Lower lobe of right lung (tissue), 2 donors: ENCODE results near the gene LIMCH1. TPM values are rescaled to one million over a fixed set of nuclear protein-coding genes. Genes with fewer than 3 reads are reported as not detected.

Source experiments
- ATAC-seq, 2 donors: fragments of 200-7000 bp; cut with Tn5 transposase; one replicate each; pipeline ENCODE4 v1.9.1; 2020 to 2022; ENCODE audit warnings: mild to moderate bottlenecking in 2 of 2, moderate library complexity in 2 of 2
- DNase-seq: peaks from one replicate; pipeline ENCODE4 v3.0.0-alpha.2; 2020
- H3K27ac ChIP-seq: fragments of 200-600 bp; one replicate; pipeline ENCODE4 v1.8.0; 2022
- H3K27me3 ChIP-seq: fragments of 200-600 bp; one replicate; pipeline ENCODE4 v1.8.0; 2022; ENCODE audit warnings: low read depth
- H3K36me3 ChIP-seq: fragments of 200-600 bp; one replicate; pipeline ENCODE4 v1.8.0; 2022; ENCODE audit warnings: mild to moderate bottlenecking
- H3K4me1 ChIP-seq: fragments of 200-600 bp; one replicate; pipeline ENCODE4 v1.8.0; 2022
- H3K4me3 ChIP-seq: fragments of 200-600 bp; one replicate; pipeline ENCODE4 v1.8.0; 2022; ENCODE audit warnings: mild to moderate bottlenecking
- H3K9me3 ChIP-seq: fragments of 200-600 bp; one replicate; pipeline ENCODE4 v1.8.0; 2022
- CTCF ChIP-seq: fragments of 200-600 bp; IDR thresholded peaks from one replicate; pipeline ENCODE4 v1.8.0; 2022; ENCODE audit warnings: antibody characterized with exemption, mild to moderate bottlenecking
- intact Hi-C: fragments of 100-400 bp; cut with DNase I; formaldehyde crosslinking; loops from one replicate; pipeline ENCODE4 v1.11.0; 2022
- total RNA-seq: library from RNA; stranded (reverse); fragmentation: NEBNext Ultra II Directional; extraction: Animal tissue kit (Norgen Biotek cat#: 25700); gene quantifications from one replicate; pipeline ENCODE4 v1.2.1, GENCODE V29; 2021
- donor health status: DM: no; HTN: yes; CAD: no; lungs with severe emphysema.

Gene LIMCH1
- total RNA-seq, 1 donor from 2014 or later: 267 TPM

GRCh38 chr4:41748074-41748570 lies 210.2 kb downstream of the LIMCH1 start:
- Histone ChIP-seq H3K27me3 (peaks cover 99% of the 10 kb centered on the region), H3K4me1 (no peaks in the 10 kb centered on the region), H3K27ac (no peak overlapping the region), H3K36me3 (no peaks in the 10 kb centered on the region), H3K9me3 (no peaks in the 10 kb centered on the region), H3K4me3 (no peak overlapping the region)
- intact Hi-C loops: no loop called here
- TF ChIP-seq CTCF: no peak
- DNase-seq: no peak
- ATAC-seq: no peak

GRCh38 chr4:41748571-41749475 lies 210.9 kb downstream of the LIMCH1 start, which contains the start of gene PHOX2B:
TSS of gene PHOX2B (minus strand) at chr4:41748725. CDS start at chr4:41748610, 115 bp downstream.
- Histone ChIP-seq H3K36me3 (no peaks in the 10 kb centered on the region), H3K4me3 (no peak within 1 kb of the TSS), H3K27me3 (peaks cover 99% of the 10 kb centered on the region), H3K9me3 (no peaks in the 10 kb centered on the region), H3K4me1 (no peaks in the 10 kb centered on the region), H3K27ac (no peak within 1 kb of the TSS)
- ATAC-seq: no peak
- DNase-seq: no peak
- no peak for TF ChIP-seq CTCF
- intact Hi-C loops: no loop called here

- H3K4me3 ChIP-seq: no peak overlapping the region
- no peak for ATAC-seq
Observed at GRCh38 chr4:41749631-41750039, 211.7 kb downstream of the LIMCH1 start.

More at GRCh38 chr4:41749631-41750039, 211.7 kb downstream of the LIMCH1 start:
- Histone ChIP-seq H3K27ac (no peak overlapping the region), H3K36me3 (no peaks in the 10 kb centered on the region), H3K9me3 (no peaks in the 10 kb centered on the region), H3K4me1 (no peaks in the 10 kb centered on the region), H3K27me3 (peaks cover 99% of the 10 kb centered on the region)
- DNase-seq: no peak
- intact Hi-C loops: no loop called here
- TF ChIP-seq CTCF: no peak

Other genes starting within 250 kb of the LIMCH1 start
- not detected for gene PHOX2B, start 210.6 kb downstream of the LIMCH1 start, total RNA-seq